ENCODE results near the gene DDX28.

The DDX28 gene

GRCh38 chr16:67971111-67971510 is 51.9 kb downstream of the DDX28 start:
- DNase-seq (ENCODE audit: insufficient read length, low spot score): no peak
- no peak for TF ChIP-seq CTCF (IDR thresholded peaks at IDR 0.05; ENCODE audit: insufficient read depth, missing control alignments)
- no peak for FAIRE-seq
